ENCODE results near the gene COL5A1. TPM values are rescaled to one million over a fixed set of nuclear protein-coding genes. Genes with fewer than 3 reads are reported as not detected.

Gene COL5A1
- total RNA-seq, 1 experiment from 2014 or later = 10.6 TPM

DNA sequence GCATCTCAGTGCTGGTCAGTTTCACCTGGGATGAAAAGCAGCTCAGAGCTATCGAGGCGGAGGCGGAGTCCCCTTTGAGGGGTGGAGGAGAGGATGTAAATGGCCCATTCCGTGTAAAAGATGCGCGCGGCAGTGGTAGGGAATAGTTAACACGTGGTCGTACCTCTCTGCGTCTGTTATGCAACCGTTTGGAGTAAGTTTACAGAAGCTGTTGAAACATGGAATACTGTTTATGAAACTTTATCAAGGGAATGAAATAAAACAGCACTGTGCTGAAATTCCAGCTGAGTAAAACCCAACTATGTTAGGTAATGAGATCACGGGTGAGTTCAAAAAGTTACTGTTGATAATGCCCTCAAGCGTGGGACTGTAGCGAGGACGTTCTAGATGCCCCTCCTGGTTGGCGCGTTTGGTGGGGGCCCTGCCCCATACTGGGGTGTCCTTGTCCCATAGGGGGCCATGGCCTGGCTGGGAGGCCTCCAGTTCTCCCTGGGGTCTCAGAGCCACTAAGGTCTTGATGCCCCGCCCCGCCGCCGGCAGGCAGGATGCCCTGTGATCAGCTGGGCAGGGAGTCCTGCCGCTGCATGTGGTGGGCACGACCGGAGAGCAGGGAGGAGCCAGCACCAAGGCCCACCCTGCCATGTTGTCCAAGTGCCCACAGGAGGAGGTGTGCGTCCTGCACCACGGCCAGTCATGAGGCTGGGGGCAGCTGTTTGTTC, 90.9 kb downstream of the COL5A1 start:
- Histone ChIP-seq H3K36me3 (ENCODE audit: low read depth, low read length) (no peaks in the 10 kb centered on the region), H3K79me2 (ENCODE audit: low read length) (no peaks in the 10 kb centered on the region), H2AFZ (ENCODE audit: low read length) (no peak overlapping the region), H3K9me3 (ENCODE audit: low read length) (no peaks in the 10 kb centered on the region), H3K27me3 (ENCODE audit: low read length) (no peaks in the 10 kb centered on the region), H3K9ac (ENCODE audit: low read length) (no peak overlapping the region), H3K4me1 (ENCODE audit: insufficient read depth, low read length) (no peaks in the 10 kb centered on the region), H4K20me1 (ENCODE audit: low read length) (no peaks in the 10 kb centered on the region), H3F3A (ENCODE audit: low read length, unreplicated experiment) (no peaks in the 10 kb centered on the region), H3K4me3 (ENCODE audit: low read length) (no peak overlapping the region), H3K4me2 (ENCODE audit: low read length) (no peak overlapping the region), H3K9me2 (replicated peaks; ENCODE audit: low read length) (no peaks in the 10 kb centered on the region), H3K27ac (ENCODE audit: low read length) (no peak overlapping the region)
- no peak for TF ChIP-seq CTCF (conservative IDR thresholded peaks at IDR 0.05; ENCODE audit: low read depth, low read length)
- no peak for TF ChIP-seq EZH2 (IDR thresholded peaks at IDR 0.05; ENCODE audit: low read length, unreplicated experiment)
- intact Hi-C loops (cut with micrococcal nuclease) = no loop called here
- no peak for DNase-seq
- POLR2A ChIA-PET (ENCODE audit: unreplicated experiment) = no interaction called here
- CTCF ChIA-PET = no interaction called here
- BruUV-seq (replicated peaks) = no TSS peak
- ATAC-seq = no peak

- DNase-seq (no peak), ATAC-seq (no peak)
- intact Hi-C loops (cut with micrococcal nuclease) = no loop called here
- POLR2A ChIA-PET (ENCODE audit: unreplicated experiment) = no interaction called here
- H3K9me3 ChIP-seq (ENCODE audit: low read length) = no peaks in the 10 kb centered on the region
- H3F3A ChIP-seq (ENCODE audit: low read length, unreplicated experiment) = no peaks in the 10 kb centered on the region
- no peak overlapping the region for H3K4me2 ChIP-seq (ENCODE audit: low read length)
- H2AFZ ChIP-seq (ENCODE audit: low read length) = no peak overlapping the region
- CTCF ChIA-PET = no interaction called here
- H3K27ac ChIP-seq (ENCODE audit: low read length) = no peak overlapping the region
- no peak overlapping the region for H3K4me3 ChIP-seq (ENCODE audit: low read length)
- H4K20me1 ChIP-seq (ENCODE audit: low read length) = no peaks in the 10 kb centered on the region
- no peaks in the 10 kb centered on the region for H3K4me1 ChIP-seq (ENCODE audit: insufficient read depth, low read length)
- H3K36me3 ChIP-seq (ENCODE audit: low read depth, low read length) = no peaks in the 10 kb centered on the region
- H3K27me3 ChIP-seq (ENCODE audit: low read length) = no peaks in the 10 kb centered on the region
- H3K9me2 ChIP-seq (replicated peaks; ENCODE audit: low read length) = no peaks in the 10 kb centered on the region
- H3K9ac ChIP-seq (ENCODE audit: low read length) = no peak overlapping the region
- TF ChIP-seq CTCF (conservative IDR thresholded peaks at IDR 0.05; ENCODE audit: low read depth, low read length) (no peak), EZH2phosphoT487 (IDR thresholded peaks at IDR 0.05; ENCODE audit: borderline replicate concordance, low read length) (no peak), EZH2 (IDR thresholded peaks at IDR 0.05; ENCODE audit: low read length, unreplicated experiment) (no peak)
- no TSS peak for BruUV-seq (replicated peaks)
- H3K79me2 ChIP-seq (ENCODE audit: low read length) = no peaks in the 10 kb centered on the region
These were observed 92.1 kb downstream of the COL5A1 start for GRCh38 chr9:134733480-134734232.

DNA sequence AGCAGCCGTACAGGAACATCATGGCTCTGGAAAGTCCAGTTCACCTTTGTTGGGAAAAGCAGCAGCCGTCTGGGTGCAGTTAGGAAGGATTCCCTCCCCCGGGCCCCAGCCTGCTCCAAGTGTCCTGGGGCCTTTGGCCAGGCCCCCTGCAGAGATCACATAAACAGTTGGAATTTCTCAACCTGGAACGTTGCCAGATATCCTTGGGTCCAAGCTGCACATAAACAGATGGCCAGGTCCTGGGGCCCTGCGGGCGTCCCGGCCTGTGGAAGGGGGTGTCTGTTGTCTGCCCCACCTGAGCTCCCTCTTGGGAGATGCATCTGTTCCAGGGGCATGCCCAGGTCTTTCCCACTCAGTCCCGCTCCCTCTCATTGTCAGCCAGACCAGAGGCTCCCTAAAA, 92.7 kb downstream of the COL5A1 start:
- TF ChIP-seq EZH2 (IDR thresholded peaks at IDR 0.05; ENCODE audit: low read length, unreplicated experiment) (no peak), CTCF (conservative IDR thresholded peaks at IDR 0.05; ENCODE audit: low read depth, low read length) (no peak), EZH2phosphoT487 (IDR thresholded peaks at IDR 0.05; ENCODE audit: borderline replicate concordance, low read length) (no peak)
- H3K9ac ChIP-seq (ENCODE audit: low read length) = no peak overlapping the region
- H3K9me3 ChIP-seq (ENCODE audit: low read length) = no peaks in the 10 kb centered on the region
- no TSS peak for BruUV-seq (replicated peaks)
- H3K79me2 ChIP-seq (ENCODE audit: low read length) = no peaks in the 10 kb centered on the region
- H3K27me3 ChIP-seq (ENCODE audit: low read length) = no peaks in the 10 kb centered on the region
- no peak overlapping the region for H2AFZ ChIP-seq (ENCODE audit: low read length)
- H3F3A ChIP-seq (ENCODE audit: low read length, unreplicated experiment) = no peaks in the 10 kb centered on the region
- no peak overlapping the region for H3K4me2 ChIP-seq (ENCODE audit: low read length)
- intact Hi-C loops (cut with micrococcal nuclease) = no loop called here
- no peaks in the 10 kb centered on the region for H3K4me1 ChIP-seq (ENCODE audit: insufficient read depth, low read length)
- H3K4me3 ChIP-seq (ENCODE audit: low read length) = no peak overlapping the region
- no peak overlapping the region for H3K27ac ChIP-seq (ENCODE audit: low read length)
- DNase-seq (no peak), ATAC-seq (no peak)
- ChIA-PET POLR2A (ENCODE audit: unreplicated experiment) (no interaction called here), CTCF (no interaction called here)
- no peaks in the 10 kb centered on the region for H3K36me3 ChIP-seq (ENCODE audit: low read depth, low read length)
- H4K20me1 ChIP-seq (ENCODE audit: low read length) = no peaks in the 10 kb centered on the region
- H3K9me2 ChIP-seq (replicated peaks; ENCODE audit: low read length) = no peaks in the 10 kb centered on the region
